PC-9 (cell line): Measurements from ENCODE around the gene GNAQ.
"Not testable (repeated sequence)": the region's sequence is repeated elsewhere in the genome, so short reads cannot be mapped to it uniquely, and the experiment has no call there.

Experiments
- CTCF ChIP-seq: fragments of 200-600 bp; sonication (generic); conservative IDR thresholded peaks from 2 replicates; pipeline ENCODE4 v1.6.1; 2017; ENCODE audit warnings: mixed run types, antibody characterized with exemption, mild to moderate bottlenecking, moderate library complexity
- EZH2 ChIP-seq: fragments of 200-600 bp; sonication (generic); IDR thresholded peaks from 2 replicates; pipeline ENCODE4 v1.8.0; 2017; ENCODE audit warnings: antibody characterized with exemption, low read depth

- TF ChIP-seq CTCF, EZH2: not testable (repeated sequence)
Observed at GRCh38 chr9:78054218-78054617, 22.6 kb upstream of the GNAQ start.
